HG02840 (cell line): ENCODE measurements around the gene ZNF124.
"Not testable (repeated sequence)": the region's sequence is repeated elsewhere in the genome, so short reads cannot be mapped to it uniquely, and the experiment has no call there.

Experiments used
- ATAC-seq: cut with Tn5 transposase; IDR thresholded peaks from one replicate; pipeline ENCODE4 v1.9.1; 2021; ENCODE audit warnings: mild to moderate bottlenecking, moderate library complexity, moderate number of reproducible peaks; ENCODE audit not compliant: unreplicated experiment, low FRiP score

The ZNF124 gene

GRCh38 chr1:247171875-247172563, at the start of gene ZNF124:
ZNF124 (minus strand) TSS chr1:247172020; CDS start chr1:247171877, 143 bp downstream.
- peak; percentile 99 for ATAC-seq

GRCh38 chr1:247220280-247220679, 48.5 kb upstream of the ZNF124 start:
- ATAC-seq: not testable (repeated sequence)

- ATAC-seq: no peak
Measured at GRCh38 chr1:247218121-247218651, 46.4 kb upstream of the ZNF124 start.

GRCh38 chr1:247216261-247216660, 44.4 kb upstream of the ZNF124 start:
- ATAC-seq: no peak

- ATAC-seq: no peak
Measured at GRCh38 chr1:247212627-247213617, 41.1 kb upstream of the ZNF124 start.

GRCh38 chr1:247212012-247212411, 40.2 kb upstream of the ZNF124 start:
- ATAC-seq: peak; percentile 51

- no peak for ATAC-seq
Measured at GRCh38 chr1:247211339-247211738, 39.5 kb upstream of the ZNF124 start.

GRCh38 chr1:247210376-247211117, 38.7 kb upstream of the ZNF124 start:
- peak; percentile 96 for ATAC-seq

- ATAC-seq: peak; percentile 0
Measured at GRCh38 chr1:247210062-247210375, 38.2 kb upstream of the ZNF124 start.

GRCh38 chr1:247209396-247209795, 37.6 kb upstream of the ZNF124 start:
- no peak for ATAC-seq

GRCh38 chr1:247204177-247204647, 32.4 kb upstream of the ZNF124 start:
- no peak for ATAC-seq

- no peak for ATAC-seq
Measured at GRCh38 chr1:247198781-247199180, 27.0 kb upstream of the ZNF124 start.

- no peak for ATAC-seq
Measured at GRCh38 chr1:247193958-247194357, 22.1 kb upstream of the ZNF124 start.

- ATAC-seq: no peak
Measured at GRCh38 chr1:247189981-247190798, 18.4 kb upstream of the ZNF124 start.

GRCh38 chr1:247185667-247186066, 13.8 kb upstream of the ZNF124 start:
- no peak for ATAC-seq

GRCh38 chr1:247184254-247184653, 12.4 kb upstream of the ZNF124 start:
- no peak for ATAC-seq

GRCh38 chr1:247182994-247183393, 11.2 kb upstream of the ZNF124 start:
- ATAC-seq: no peak

- ATAC-seq: no peak
Measured at GRCh38 chr1:247180581-247180980, 8.8 kb upstream of the ZNF124 start.

- ATAC-seq: no peak
Measured at GRCh38 chr1:247177755-247178154, 5.9 kb upstream of the ZNF124 start.

- ATAC-seq: no peak
Measured at GRCh38 chr1:247175458-247175857, 3.6 kb upstream of the ZNF124 start.
